Pons (tissue), 1 donor: ENCODE data around the gene SIK3.

Source experiments
- DNase-seq: peaks from one replicate; pipeline ENCODE4 v3.0.0-alpha.2; 2016; ENCODE audit warnings: low spot score

The SIK3 gene

DNA sequence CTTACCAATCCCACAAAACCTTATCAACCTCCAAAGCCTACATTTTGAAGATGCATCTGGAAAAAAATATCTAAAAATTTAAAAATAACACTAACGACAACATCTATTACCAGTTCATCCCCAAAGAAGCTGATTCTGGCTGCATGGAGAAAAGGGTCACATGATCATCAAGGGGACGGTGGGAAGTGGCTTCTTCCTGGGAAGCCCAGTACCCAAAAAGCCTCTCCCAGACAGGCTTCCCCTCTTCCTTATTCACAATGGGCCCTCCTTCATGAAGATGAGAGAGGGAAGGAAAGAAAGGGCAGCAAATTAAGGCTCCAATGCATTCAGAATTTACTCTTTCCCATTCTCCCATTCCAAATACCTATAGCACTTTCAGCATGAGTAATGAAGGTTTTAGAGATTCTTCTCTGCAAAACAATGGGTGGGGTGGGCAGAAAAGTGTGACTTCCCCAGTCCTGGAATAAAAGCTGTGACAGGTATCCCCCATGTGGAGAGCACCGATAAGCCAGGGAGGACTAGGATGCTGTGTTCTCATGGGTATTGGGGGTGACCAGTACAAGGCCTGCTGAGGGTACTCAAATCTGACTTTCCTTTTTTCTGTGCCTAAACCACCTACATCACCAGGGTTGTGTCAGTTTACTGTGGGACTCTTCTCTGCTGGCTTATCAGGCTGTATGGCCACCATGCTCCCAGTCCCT, 88.2 kb downstream of the SIK3 start:
- peak; percentile 46 for DNase-seq

DNA sequence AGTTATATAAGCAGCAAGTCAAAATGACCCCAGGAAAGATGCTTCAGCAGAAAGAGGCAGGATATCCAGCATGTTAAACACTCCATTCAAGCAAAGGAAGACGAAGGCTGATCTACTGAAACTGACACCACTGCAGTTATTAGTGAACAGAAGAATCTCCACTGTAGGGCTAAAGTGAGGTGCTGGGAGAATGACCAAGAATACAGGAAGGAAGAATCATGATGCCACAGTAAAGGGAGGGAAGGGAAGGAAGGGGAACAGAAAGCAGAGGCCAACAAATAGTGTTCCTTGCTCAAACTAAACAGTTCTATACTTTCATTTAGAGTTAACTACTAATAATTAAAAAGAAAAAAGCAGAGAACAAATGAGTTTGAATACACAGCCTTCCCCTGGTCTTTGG, 92.5 kb downstream of the SIK3 start:
- DNase-seq, result no peak

DNA sequence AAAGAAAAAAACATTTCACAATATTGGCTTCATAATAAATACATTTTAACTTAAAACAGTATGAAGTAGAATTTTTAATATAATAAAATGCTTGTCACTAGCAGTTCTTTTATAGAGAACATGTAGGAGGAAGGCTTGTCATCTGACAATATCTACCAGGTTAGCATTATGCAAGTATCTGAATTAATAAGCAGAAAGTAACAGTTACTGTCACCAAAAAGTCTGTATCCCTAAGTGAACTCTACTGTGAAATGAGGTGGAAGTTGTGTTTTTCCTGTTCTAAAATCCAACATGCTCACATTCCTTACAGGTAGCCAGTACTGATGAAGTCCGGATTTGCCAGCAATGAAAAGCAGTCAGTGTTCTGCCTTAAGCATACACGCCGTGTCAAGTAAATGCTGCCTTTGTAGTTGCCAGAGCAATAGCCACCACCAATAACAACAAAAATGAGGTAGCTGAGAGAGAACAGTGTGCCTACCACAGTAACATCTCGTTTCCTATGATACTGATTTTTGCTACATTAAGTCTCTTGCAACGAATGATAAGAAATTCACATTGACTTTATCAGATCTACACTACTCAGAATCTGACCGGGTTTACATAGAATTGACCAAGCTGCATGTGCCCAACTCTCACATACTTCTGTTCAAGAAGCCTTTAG, 95.5 kb downstream of the SIK3 start:
- DNase-seq, result peak; percentile 82

DNA sequence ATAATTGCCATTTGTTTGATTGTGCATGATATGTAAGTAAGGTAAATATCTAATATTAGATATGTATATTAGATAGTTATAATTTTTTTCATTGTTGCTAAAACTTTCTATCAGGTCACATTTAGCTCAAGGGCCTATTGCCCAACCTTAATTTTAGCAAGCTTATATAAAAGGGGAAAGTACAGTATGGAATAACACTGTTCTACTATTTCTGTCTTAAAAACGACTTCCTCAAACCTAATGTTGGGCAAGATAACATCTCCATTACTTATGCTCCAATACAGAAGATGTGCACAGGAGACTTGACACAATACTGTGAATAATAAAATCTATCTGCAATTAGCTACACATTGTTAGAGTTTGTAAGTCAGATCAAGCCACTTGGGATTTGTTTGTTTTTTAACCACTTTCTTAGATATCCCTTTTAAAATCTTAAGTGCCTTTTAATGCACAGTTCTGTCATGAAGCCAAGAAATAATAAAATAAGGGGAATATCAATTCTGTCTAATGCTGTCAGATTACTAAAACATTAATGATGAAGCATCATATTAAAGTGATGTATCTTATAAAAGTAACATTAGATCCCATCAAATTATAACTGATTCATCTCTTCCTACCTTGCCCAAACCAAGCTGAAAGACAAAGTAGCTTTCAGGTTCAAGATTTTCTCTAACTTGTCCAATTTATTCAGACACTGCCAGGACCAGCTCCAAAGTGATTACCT, 98.1 kb downstream of the SIK3 start:
- DNase-seq, result no peak

DNA sequence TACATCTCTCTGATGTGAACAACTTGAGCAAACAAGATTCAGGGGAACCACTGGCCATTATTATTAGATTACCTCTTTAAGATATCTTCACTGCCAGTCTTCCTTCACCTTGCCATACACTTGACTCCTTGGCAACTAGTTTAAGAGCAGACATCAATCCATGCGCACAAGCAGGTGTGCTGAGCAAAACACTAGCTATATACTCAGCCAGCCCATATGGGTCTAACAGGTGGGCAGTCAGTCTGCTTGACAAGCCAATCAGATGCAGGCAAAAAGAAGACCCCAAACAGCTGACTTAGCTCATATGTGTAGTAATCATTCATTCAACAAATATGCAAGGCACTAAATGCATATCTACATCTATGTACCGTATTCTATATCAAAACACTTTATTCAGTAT, 101.2 kb downstream of the SIK3 start:
- DNase-seq, result no peak

DNA sequence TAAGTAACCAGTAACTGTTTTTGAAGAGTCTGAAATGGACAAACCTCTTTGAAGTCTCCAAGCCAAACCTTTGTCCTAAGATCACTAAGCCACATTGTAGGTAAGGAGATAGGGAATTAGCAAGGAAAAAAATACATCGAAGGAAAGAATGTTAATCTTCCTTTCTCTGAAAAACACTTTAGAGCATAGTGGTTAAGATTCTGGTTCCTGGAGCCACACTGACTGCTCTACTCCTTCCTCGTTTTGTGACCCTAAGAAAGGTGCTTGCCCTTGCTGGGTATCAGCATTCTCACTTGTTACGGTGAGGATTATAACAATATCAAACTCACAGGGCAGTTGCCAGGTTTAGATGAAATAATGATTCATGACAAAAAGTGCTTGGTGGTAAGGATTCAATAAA, 104.0 kb downstream of the SIK3 start:
- DNase-seq, result no peak

DNA sequence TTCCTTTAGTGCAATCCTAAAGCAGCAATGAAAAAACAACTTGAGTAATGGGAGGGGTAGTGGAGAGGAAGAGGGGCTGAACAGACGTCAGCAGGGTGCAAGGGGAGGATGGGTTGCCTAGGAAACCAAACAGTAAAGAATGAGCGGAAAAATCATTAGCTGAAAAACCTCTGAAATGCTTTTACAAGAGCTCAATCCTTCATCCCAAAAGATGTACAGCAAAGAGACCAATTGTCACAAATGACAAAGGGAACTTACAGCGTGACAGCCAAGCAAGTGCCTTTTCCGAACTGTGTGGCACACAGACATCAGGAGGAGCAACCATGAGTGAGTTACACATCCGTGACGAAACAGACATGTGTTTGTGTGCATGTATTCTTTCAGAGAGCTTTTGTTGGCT, 104.6 kb downstream of the SIK3 start:
- DNase-seq, result peak; percentile 94

DNA sequence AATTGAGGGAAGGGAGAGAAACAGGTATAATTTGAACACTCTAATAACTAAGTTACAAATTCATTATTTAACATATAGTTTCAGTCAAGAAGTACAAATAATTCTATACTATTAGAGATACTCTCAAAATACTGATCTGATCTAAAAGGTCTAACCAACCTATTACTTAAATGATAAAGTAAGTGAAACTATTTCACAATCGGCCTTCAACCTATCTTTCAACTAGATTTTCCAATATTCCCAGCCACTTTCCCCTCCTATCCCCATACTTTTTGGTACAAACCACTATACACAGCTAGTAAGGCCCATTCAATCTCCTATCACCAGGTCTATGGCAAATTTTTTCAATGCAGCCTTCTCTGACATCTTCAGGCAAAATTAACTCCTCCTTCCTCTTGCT, 106.7 kb downstream of the SIK3 start:
- no peak for DNase-seq

DNA sequence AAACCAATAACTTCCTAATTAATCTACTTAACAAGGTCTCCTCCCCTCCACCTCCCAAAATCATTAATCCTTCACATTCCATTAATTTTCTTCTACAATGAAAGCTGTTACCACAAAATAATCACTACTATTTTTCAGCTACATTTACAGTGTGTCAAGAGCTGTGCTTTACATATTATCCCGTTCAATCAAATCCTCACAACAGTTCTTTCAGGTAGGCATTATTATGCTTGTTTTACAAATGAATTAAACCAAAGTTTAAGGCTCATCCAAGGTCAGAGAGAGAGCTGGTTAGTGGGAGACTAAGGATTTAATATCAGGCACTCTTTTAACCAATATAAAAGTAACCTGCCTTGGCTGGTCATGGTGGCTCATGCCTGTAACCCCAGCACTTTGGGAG, 107.4 kb downstream of the SIK3 start:
- no peak for DNase-seq

DNA sequence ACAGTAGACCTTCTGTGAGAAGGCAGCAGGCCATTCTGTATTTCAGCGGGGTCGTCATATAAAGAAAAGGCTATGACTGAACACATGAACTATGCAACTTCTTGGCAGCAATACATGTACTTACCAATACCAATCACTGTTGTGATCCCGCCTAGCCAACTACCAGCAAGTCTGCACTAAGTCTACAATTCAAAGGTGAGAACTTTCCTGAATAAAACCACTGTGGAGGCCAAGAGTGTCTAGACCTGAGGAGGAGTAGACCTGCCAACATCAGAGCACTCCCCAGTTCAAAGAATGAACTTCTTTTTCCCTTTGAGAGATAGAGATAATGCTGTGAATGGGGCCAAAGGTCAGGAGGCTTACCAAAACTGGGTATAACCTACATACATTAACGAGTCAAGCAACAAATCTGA, 108.2 kb downstream of the SIK3 start:
- DNase-seq, result peak; percentile 79

DNA sequence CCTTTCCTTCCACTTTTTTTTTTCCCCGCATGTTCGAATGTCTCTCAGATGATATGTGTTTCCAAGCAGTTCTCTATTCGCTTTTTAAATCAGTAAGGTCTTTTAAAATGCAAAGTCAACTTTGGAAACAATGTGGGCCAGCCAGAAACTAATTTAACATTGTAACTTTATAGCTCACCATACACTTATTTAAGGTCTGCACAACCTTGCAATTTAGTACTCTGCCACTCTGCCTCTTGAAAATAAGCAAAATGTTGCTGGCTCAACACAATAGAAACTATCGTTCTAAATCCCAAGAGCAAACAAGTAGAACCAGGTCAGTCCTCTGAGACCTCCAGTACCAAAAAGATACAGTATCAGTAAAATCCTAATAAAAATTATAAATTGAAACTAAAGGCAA, 109.0 kb downstream of the SIK3 start:
- DNase-seq, result no peak

DNA sequence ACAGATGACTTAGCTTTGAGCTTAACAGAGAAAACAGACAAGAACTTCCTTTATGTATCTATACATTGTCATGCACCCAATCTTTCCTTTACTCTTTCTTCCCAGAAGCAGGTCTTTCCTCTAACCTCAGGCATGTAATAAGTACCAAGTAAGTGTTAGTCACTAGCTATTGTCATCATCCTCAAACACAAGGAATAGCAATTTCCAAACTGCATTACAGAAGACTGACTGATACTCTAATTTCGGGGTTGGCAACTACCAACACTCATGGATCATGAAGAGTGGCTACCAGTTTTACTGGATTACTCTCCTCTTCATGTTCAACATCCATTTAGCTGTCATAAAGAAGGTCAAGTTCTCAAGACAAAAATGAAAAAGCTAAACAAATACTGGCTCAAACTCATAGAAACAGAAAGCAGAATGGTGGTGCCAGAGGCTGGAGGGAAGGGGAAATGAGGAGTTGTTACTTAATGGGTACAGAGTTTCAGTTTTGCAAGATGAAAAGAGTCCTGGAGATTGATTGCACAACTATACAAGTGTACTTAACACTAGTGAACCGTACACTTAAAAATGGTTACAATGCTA, 111.6 kb downstream of the SIK3 start:
- DNase-seq, result peak; percentile 76

DNA sequence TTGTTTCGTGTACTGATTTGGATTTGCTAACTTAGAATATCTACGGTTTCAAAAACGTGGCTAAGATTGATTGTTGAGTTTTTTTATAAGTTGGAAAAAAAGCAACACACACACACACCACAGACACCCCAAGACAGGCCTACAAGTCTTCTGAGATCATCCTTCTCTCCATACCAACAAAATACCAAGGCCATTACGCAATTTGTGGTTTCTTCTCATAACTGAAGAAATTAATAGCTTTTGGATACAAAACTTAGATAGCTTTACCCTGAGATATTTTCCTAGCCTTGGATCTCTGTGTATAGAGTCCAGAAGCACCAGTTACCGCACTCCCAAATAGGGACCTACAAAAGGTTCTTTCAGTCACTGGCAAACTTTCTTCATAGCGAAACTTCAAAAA, 113.6 kb downstream of the SIK3 start:
- DNase-seq, result no peak

DNA sequence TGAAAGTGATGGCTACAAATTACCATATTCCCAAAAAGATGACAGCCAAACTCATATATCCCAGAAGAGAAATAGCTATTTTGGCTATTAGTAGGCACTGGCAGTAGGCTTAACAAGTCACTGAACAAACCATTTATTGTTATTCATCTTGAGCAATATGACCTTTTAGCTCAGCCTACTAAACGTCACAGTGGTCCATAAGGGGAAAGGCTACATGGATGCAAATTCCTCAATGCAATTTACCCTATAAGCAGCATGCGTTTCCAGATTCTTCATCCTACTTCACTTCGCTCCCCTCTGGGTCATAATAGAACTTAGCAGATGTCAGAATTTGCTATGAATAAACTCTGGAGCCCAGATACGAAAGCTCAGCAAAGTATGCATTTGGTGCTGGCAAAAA, 114.0 kb downstream of the SIK3 start:
- no peak for DNase-seq

DNA sequence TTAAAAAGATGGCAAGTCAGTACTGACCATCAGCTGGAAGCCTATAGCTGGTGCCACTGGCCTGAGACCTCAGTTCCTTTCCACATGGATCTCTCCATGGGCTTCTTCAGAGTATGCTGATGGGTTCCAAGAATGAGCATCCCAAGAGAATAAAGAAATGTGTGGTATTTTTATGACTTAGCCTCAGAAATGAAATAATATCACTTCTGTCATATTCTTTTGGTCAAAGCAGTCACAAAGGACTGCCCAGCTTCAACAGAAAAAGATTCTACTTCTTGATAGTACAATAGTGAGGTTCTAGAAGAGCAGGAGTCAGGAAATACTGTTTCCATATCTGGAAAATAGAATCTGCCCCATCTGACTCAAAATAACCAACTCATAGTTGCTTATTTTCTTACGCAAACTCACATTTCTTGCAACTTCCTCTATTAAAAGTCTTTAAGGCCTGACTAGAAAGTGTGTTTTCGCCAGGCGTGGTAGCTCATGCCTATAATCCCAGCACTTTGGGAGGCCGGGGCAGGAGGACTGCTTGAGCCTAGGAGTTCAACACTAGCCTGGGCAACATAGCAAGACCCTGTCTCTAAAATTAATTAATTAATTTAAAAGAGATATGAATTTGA, 116.9 kb downstream of the SIK3 start:
- DNase-seq, result no peak

DNA sequence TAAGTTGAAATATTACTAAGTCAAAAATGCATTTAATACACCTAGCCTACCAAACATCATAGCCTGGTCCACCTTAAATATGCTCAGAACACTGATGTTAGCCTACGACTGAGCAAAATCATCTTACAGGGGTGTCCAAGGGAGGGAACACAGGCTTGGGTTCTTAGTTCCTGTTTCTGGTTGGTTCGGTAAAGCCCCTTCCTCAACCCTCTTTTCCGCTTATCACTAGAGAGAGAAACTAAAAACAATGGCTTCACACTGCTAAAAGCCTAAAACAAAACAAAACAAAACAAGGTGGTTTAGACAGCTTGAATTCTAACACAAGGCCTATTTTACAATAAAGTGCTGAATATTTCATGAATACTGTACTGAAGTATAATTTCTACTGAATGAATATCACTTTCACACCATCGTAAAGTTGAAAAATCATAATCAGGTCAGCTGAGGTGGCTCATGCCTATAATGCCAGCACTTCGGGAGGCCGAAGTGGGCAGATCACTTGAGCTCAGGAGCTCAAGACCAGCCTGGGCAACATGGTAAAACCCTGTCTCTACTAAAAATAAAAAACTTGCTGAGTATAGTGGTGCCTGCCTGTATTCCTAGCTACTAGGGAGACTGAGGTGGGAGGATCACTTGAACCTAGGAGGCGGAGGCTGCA, 118.0 kb downstream of the SIK3 start:
- no peak for DNase-seq

DNA sequence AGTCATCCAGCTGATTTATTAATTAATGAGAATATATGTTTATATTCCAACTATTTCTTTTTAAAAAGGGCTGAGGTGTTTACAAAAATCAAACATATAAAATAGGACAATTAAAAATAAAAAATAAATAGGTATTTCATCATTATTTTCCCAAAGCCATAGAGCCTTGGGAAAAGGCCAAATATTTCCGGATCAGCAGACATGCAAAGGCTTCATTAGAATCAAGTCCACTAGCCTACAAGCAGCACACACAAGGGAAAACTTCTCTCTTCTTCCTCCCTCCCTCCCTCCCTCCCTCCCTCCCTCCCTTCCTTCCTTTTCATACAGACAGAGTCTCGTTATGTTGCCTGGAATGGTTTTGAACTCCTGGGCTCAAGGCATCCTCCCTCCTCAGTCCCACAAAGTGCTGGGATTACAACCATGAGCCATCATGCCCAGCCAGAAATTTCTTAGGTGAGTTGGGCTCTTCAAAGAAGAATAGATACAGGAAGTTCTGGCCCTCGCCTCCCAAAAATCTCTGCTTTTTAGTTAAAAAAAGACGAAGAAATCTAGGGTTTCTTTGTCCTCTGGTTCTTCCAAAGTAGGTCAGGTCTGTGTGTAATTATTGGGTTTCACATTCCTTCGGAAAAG, 121.2 kb downstream of the SIK3 start:
- DNase-seq, result no peak

DNA sequence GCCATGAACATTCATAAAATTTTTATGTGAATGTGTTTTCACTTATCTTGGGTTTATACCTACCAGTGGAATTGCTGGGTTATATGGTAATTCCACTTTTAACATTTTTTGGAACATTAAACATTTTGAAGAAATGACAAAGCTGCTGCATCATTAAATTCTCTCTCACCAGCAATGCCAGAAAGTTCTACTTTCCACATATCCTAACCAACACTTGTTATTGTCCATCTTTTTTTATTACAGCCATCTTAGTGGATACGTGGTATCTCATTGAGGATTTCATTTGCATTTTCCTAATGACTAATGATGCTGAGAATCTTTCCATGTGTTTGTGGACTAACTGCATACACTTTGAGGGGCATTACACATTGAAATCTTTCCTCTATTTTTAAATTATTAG, 122.6 kb downstream of the SIK3 start:
- DNase-seq, result no peak

DNA sequence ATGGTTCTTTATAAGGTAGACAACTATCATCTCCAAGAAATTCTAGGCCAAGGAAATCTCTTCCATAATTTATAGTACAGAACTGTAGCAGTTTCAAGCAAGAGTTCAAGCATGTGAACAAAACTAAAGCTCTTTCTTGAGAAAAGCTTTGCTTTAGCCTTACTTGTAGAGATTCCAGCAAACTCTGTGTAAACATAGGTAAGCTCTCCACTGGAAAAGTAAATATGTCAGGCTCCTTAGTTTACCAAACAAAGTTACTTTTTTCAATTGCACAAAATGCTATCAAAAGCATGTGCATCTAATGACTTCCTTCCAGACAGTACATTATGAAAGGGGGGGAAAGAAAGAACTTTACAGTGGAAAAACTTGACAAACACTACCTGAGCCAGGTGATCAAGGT, 125.0 kb downstream of the SIK3 start:
- DNase-seq, result no peak

DNA sequence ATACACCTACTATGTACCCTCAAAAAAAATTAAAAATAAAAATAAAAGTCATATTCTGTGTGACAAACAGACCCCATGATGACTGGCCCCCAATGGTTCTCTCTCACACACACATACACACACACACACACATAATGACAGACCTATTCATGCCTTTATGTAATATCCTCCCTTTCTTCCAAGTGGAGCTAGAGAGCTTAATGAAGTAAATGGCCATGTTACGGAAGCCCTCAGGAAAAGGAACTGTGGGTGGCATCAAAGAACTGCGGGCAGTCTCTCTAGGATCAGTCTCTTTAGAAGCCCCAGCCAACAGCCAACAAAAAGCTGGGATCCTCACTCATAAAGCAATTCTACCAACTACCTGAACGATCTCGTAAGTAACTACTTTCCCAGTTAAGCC, 125.5 kb downstream of the SIK3 start:
- DNase-seq, result peak; percentile 78

DNA sequence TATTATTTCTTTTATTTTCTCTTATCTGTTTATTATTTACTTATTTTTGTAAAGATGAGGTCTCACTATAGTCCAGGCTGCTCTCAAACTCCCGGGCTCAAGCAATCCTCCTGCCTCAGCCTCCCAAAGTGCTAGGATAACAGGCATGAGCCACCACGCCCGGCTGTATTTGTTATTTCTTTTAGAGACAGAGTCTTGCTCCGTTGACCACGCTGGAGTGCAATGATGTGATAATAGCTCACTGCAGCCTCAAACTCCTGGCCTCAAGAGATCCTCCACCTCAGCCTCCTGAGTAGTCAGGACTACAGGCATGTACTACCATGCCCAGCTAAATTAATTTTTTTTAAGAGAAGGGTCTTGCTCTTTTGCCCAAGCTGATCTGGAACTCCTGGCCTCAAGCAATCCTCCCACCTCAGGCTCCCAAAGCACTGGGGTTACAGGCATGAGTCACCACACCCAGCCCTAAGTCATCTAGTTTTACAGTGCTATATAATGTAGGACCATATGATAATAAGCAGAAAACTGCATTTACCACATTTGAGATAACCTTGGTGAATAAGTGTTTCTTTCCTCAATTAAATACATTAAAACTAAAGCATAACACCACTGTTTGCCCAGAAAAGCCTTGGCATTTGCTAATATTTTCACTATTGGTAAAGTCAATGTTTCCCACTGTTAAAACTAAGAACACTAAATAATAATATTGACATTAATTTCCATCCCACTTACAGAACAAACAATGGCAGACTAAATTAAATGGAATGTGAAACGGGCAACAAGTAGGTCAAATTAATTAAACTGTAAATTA, 127.5 kb downstream of the SIK3 start:
- no peak for DNase-seq
